ENCODE measurements around the gene MYOD1.

MYOD1 gene

DNA sequence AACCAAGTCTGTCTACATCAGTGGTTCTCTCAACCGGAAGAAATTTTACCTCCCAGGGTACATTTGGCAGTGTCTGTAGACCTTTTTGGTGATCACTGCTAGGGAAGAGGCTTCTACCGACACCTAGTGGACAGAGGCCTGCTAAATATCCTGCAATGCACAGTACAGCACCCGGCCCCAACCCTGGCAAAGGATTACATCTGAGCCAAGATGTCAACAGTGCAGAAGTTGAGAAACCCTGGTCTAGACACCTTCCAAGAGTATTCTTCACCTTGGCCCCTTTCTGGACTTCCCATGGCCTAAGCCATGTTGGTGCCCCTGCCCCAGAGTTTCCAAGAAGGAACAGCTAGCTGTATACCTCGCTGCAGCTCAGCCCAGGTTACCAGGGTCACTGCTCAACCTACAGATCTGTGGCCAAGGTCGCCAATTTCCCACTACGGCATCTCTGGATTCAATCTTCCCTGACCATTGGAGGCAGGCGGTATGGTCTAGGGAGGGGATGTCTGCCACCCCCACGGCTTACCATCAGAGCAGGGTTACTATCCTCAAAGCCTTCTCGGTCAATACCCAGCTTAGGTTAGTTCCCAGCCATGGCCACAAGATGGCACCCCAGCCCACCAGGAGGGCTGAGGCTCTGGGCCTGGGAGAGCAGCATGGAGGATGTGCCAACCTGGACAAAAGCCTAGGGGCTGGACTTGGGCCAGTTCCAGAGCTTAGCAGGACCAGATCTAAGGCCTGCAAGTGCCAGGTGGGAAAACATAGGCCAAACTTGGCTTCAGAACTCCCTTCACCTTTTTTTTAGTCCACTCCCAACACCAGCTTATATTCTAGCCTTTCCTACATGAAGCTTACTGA, 11.5 kb downstream of the MYOD1 start:
- no peak overlapping the region for H3K27ac ChIP-seq
- peak; percentile 22 for DNase-seq (ENCODE audit: low read depth, low spot score)

DNA sequence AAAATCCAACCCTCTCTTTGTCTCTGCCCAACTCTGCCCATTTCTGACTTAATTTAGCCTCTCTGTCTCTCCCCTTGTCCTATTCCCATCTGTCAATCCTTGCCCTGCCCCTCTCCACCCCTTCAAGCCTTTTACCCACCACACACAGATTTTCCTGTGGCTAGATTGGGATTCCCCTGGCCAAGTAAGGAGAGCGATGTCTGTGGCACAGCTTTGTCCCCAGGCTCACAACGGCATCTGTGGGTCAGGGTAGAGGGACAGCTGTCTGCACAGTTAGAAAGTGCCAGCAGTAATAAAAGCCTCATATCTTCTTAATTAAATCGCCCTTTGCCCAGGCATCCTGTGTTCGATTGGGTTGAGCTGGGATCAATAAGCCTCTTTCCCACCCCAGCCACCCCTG, 13.9 kb downstream of the MYOD1 start:
- no peak overlapping the region for H3K27ac ChIP-seq
- DNase-seq (ENCODE audit: low read depth, low spot score) = no peak

DNA sequence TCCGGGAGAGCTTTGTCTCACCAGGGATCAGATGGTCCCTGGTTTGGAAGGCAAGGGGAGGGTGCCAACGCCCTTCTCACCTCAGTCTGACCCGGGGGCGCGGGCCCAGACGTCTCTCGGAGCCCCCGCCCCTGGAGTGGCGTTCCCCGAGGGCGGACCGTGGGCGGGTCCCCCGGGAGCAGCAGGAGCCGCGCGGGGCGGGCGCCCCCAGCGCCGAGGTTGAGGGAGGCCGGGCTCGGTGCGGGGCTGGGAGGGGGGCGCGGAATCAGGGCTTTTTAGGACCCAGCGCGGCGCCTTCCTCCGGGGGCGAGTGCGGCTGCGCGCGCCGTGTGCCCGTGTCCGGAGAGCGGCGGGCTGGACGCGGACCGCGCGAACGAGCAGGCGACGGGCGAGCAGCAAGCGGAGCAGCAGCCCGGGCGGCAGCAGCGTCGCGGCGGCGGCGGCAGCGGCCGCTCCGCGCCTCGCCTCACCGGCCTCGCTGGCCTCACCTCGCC, 15.1 kb downstream of the MYOD1 start, which contains the start of gene KCNC1:
KCNC1 (plus strand) TSS at position 364 of the 494 bp plus-strand sequence. CDS start 1,222 bp downstream, outside the sequence.
- H3K27ac ChIP-seq = no peak within 1 kb of the TSS
- no peak for DNase-seq (ENCODE audit: low read depth, low spot score)

DNA sequence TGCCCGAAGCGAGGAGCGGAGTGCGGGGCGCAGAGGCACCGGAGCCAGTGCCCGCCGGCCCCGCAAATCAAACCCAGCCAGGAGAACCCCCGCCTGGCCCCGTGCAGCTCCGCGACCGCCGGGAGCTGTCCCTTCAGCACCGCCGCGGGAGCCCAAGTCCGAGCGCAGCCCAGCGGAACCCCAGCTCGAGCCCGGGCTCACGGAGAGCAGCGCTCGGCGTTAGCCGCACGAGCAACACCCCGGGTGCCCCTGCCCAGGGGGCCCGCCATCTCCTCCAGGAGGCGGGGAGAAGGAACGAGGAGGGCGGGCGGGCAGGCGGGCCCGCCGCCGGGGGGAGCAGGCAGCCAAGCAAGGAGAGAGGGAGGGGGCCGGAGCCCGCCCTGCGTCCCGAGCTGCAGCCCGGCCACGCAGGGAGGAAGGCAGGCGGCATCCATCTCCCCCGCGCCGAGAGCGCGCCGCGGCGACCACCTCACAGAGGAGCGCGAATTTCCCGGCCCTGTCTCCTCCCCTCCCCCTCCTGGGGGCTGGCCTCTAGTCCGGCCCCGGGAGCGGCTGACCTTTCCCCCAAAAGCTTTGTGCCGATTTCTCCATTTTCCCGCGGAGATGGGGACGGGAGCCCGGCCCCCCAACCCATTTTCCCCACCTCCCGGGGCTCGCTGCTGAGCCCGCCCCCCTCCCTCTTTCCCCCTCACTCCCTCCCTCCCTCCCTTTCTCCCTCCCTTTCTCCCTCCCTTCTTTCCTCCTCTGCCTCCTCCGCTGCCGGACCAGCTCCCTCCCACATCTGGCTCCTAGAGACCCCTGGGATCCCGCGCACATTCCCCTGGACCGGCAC, 15.8 kb downstream of the MYOD1 start:
- DNase-seq (ENCODE audit: low read depth, low spot score) = no peak

GRCh38 chr11:17735818-17736578, 16.6 kb downstream of the MYOD1 start:
- no peak for DNase-seq (ENCODE audit: low read depth, low spot score)
- no peak overlapping the region for H3K27ac ChIP-seq

More for the DNA sequence above, 15.8 kb downstream of the MYOD1 start:
- no peak overlapping the region for H3K27ac ChIP-seq

DNA sequence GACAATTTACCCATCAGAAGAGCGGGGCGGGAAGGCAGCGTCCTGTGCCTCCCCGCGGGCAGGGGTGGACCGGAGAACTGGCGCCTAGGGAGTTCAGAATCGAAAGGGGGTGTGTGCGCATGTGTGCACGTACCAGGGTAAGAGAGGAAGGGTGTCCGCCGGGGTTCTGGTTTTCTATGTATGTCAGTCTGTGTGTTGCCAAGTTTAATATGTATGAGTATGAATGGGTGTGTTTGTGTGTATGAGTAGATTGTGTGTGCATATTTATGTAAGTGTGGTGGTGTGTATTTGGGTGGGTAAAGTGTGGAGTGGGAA, 17.2 kb downstream of the MYOD1 start:
- no peak overlapping the region for H3K27ac ChIP-seq
- no peak for DNase-seq (ENCODE audit: low read depth, low spot score)

DNA sequence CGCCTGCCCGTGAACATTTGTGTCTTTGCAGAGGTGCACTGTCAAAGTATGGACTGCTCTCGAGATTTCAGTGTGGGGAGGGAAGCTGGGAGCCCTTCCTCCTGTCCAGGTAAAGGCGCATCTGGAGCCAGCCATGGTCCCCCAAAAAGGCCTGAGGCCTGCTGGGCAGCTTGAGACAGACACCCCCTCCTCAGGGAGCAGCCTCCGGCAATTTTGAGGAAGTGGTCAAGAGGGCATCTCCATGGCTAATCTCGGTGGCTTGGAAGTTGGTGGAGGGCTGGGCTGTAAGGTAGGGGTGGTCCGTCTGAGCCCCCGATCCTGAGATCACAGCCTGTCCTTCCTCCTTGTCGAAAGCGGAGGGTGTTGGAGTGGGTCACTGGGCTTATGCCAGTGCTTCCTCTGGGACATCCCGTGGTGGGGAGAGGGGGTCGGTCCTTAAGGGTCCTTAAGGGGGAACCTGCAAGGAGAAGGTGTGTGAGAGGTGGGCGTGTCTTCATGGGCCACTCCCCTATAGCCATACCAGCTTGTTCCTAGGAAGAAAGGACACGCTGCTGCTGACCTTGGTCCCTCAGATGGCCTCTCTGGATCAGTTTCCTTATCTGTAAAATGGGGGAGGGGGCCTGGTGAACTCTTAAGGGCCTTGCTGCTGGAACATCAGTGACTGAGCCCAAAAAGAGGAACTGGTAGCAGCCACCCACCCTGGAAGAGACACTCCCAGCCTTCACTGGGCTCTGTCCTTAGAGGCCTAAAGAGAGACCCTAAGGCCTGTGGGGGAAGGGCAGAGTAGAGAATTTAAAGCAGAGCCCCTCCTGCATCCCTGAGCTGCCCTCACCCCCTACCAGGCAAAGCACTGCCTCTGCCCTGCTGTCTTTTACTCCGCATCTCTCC, 17.8 kb downstream of the MYOD1 start:
- no peak overlapping the region for H3K27ac ChIP-seq
- DNase-seq (ENCODE audit: low read depth, low spot score) = no peak

DNA sequence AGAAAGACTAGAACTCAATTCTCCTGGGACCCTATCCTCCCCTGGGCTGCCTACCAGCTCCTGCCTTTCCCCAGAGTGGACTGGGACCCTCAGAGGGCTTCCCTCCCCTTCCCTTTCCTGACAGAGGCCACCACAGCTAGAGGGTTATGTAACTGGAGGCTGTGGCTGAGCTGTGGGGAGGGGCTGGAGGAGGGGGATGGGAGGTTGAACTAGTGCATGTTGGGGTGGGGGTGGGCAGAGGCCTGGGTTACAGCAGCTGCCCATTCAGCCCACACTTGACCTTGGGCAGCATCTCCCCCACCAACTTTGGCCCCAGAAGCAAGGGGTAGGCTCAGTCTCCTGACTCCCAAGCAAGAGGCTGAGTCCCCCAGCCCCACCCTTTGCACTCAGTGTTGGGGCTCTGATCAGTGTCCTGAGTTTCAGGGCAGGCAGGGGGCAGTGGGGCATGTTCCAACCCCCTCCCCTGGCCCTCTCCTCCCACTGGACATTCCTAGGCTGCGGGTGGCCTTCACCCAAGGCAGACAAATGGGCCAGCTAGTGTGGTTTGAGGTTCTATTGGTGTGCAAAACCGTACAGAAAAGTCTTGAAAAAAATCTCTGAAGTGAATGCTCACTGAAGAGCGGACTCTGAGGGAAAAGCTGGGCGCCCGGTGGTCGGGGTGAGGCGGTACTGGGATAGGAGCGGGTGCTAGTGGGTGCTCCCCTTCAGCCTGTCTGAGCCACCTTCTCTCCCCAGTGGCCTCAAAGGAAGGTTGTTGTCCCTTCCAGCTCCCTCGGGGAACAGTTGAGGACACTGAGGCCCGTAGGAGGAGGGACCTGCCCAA, 19.0 kb downstream of the MYOD1 start:
- no peak for DNase-seq (ENCODE audit: low read depth, low spot score)
- H3K27ac ChIP-seq = no peak overlapping the region

GRCh38 chr11:17739945-17740338, 20.6 kb downstream of the MYOD1 start:
- no peak for DNase-seq (ENCODE audit: low read depth, low spot score)
- no peak overlapping the region for H3K27ac ChIP-seq

- H3K27ac ChIP-seq = no peak overlapping the region
- DNase-seq (ENCODE audit: low read depth, low spot score) = no peak
Observed at GRCh38 chr11:17740649-17741235, 21.4 kb downstream of the MYOD1 start.

DNA sequence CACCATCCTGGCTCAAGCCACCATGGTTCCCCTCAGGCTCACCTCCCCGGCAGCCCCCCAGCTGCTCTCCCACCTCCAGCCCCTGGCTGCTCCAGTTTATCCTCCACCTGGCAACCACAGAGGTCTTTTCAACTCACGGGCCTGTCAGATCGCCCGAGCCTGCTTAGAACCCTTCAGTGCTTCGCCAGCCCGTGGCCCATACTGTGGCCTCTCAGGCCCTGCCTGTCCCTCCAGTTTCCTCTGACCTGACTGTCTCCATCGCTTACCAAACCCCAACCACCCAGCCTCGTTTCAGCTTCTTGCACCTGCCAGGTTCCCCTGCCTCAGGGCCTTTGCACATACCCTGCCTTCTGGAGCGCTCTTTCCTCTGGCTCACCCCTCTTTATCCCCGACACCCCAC, 22.1 kb downstream of the MYOD1 start:
- DNase-seq (ENCODE audit: low read depth, low spot score) = no peak
- H3K27ac ChIP-seq = no peak overlapping the region

- DNase-seq (ENCODE audit: low read depth, low spot score) = no peak
- no peak overlapping the region for H3K27ac ChIP-seq
Observed at GRCh38 chr11:17742019-17742418, 22.6 kb downstream of the MYOD1 start.

- no peak for DNase-seq (ENCODE audit: low read depth, low spot score)
- no peak overlapping the region for H3K27ac ChIP-seq
Observed at GRCh38 chr11:17743026-17743807, 23.8 kb downstream of the MYOD1 start.

DNA sequence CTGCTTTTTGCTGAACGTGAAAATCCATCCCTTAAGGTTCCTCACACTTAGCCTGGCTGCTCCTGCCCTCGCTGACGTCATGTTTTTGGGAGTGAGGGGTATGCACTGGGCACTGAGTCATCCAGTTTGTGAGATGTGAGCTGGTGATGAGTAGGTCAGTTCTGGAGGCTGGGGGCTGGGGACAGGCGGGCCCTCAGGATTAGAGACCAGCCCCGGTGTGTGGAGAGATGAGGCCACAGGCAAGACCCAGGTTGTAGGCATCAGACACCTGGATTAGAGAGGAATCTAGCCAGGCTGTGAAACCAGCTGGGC, 24.4 kb downstream of the MYOD1 start:
- no peak overlapping the region for H3K27ac ChIP-seq
- no peak for DNase-seq (ENCODE audit: low read depth, low spot score)

DNA sequence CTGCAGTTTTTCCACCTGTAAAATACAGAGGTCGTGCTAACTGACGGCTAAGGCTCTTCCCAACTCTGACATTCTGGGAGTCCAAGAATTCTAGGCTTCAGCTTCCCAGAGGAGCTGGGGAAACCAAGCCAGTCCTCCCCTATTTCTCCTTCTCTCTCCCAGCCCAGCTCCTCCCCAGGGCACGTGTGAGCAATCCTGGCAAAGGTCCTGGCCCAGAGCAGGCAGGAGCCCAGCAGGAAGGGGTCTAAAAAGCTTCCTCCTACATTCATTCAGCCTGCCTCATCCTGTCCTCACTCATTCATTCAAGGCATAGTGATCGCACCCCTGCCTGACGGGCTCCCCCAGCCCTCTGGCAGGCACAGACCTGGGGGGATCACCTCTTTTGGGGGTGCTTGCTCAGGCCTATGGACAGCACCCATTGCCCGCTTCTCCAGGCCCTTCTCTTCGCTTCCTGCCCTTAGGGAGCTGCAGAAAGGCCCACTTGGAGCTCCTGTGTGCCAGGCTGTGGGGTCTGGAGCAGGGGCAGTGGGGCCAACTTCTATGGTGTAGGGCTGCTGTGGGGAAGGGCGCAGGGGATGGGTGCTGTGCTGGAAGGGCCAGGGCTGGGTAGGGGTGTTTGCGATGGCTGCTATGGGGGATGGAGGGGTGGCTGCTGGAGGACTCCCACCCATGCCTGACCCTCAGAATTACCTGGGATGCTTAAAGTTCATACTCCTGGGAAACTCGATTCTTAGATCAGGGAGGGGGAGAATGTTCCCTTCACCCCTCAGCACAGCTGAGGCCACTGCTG, 25.0 kb downstream of the MYOD1 start:
- DNase-seq (ENCODE audit: low read depth, low spot score) = no peak
- no peak overlapping the region for H3K27ac ChIP-seq

DNA sequence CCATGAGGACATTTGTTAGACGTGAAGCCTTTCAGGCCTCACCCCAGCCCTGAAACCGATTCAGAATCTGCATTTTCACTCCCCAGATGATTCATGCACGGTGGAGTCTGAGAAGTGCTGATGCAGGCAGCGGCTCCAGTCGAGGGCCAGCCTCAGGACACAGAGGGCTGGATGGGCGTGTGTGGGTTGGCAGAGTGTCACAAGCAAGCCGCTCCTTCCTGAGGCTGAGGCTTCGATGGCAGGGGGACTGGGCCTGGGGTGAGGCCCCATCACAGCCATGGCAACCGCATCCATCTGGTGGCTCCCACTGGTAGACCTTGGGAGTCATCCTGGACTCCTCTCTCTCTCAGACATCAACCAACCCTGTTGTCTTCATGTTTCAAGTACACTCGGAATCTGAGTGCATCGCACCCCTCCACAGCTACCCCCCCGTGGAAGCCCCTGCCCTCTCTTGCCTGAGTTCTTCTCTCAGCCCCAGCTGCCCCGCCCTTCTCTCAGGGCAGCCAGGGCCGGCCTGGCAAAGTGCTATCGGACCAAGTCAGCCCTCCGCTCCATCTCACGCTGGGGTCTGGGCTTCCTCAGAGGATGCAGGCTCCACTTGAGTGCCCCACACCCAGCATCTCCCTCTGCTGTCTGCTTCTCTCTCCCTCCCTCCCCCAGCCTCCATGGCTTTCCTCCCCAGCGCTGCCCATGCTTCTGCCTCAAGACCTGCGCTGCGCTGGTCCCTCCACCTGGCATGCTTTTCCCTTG, 25.8 kb downstream of the MYOD1 start:
- DNase-seq (ENCODE audit: low read depth, low spot score) = no peak
- no peak overlapping the region for H3K27ac ChIP-seq
